Activated naive CD8-positive, alpha-beta T cell treated with anti-CD3 and anti-CD28 coated beads, Interleukin-2, amount 50 U/mL, for 24 hours (primary cell): ENCODE data around the gene PRAMEF15.
A peak's percentile ranks its signal among the peaks of the same experiment; 100 is the strongest.
"Not testable (repeated sequence)": the region's sequence is repeated elsewhere in the genome, so short reads cannot be mapped to it uniquely, and the experiment has no call there.

Experiments
- ATAC-seq: fragments of 150-1000 bp; cut with Tn5 transposase; one replicate; pipeline ENCODE4 v1.10.0; 2021
- DNase-seq: peaks from one replicate; pipeline ENCODE4 v3.0.0; 2021
- H3K27ac Mint-ChIP-seq: one replicate; pipeline ENCODE4 v1.8.0; 2021; ENCODE audit warnings: mild to moderate bottlenecking, mixed read lengths
- H3K27me3 Mint-ChIP-seq: one replicate; pipeline ENCODE4 v1.8.0; 2021; ENCODE audit warnings: mixed read lengths
- H3K36me3 Mint-ChIP-seq: one replicate; pipeline ENCODE4 v1.8.0; 2021; ENCODE audit warnings: low read depth, mixed read lengths
- H3K4me1 Mint-ChIP-seq: one replicate; pipeline ENCODE4 v1.8.0; 2021; ENCODE audit warnings: mixed read lengths
- H3K4me3 Mint-ChIP-seq: one replicate; pipeline ENCODE4 v1.8.0; 2021; ENCODE audit warnings: mild to moderate bottlenecking, moderate library complexity, mixed read lengths
- H3K9me3 Mint-ChIP-seq: one replicate; pipeline ENCODE4 v1.8.0; 2021; ENCODE audit warnings: mixed read lengths

Gene PRAMEF15

DNA sequence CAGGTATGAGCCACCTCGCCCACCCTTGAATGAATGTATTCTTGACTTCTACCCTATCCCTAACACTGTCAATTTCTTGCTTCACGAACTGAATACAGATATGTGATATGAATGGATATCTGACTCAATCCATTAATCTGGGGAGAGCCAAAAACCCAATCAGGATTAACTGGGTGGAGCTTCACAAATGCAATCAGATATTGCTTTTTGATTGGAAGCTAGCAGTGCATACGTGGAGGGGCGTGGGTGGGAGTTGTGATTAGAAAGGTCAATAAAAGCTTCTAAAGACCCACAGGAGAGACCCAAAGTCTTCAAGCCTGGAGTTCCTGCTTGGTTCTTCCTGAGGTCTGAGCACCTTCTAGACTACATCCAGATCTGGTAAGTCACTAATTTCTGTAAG is at the start of gene PRAMEF15:
Gene PRAMEF15, plus strand, starts transcription at position 301 of the 400 bp plus-strand sequence. CDS start 2,827 bp downstream, outside the sequence.
- not testable (repeated sequence) for H3K27me3 Mint-ChIP-seq, H3K36me3 Mint-ChIP-seq, H3K4me1 Mint-ChIP-seq

GRCh38 chr1:13277016-13277415 is 38.4 kb upstream of the PRAMEF15 start:
- H3K27ac Mint-ChIP-seq, H3K4me3 Mint-ChIP-seq, H3K9me3 Mint-ChIP-seq, DNase-seq, H3K4me1 Mint-ChIP-seq, H3K36me3 Mint-ChIP-seq, H3K27me3 Mint-ChIP-seq, ATAC-seq: not testable (repeated sequence)

More for the DNA sequence above, at the start of gene PRAMEF15:
- not testable (repeated sequence) for H3K27ac Mint-ChIP-seq, H3K9me3 Mint-ChIP-seq, ATAC-seq, H3K4me3 Mint-ChIP-seq, DNase-seq

DNA sequence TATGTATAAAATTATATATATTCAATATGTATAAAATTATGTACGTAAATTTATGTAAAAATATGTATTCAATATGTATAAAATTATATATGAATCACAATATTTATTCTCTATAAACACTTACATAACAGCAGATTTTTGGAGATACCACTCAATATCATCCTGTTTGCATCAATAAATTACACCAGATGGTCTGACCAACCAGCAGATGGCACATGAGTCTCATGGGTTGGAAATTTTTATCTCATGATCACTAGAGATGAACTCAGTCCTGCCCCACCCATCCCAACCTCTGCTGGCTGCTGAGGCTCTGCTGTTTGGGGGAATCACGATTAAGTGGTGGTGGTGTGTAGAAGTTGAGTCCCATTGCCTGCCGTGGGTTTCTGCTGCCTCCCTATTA is 35.8 kb upstream of the PRAMEF15 start:
- not testable (repeated sequence) for ATAC-seq, H3K4me3 Mint-ChIP-seq, H3K9me3 Mint-ChIP-seq, H3K4me1 Mint-ChIP-seq, H3K36me3 Mint-ChIP-seq, DNase-seq, H3K27ac Mint-ChIP-seq, H3K27me3 Mint-ChIP-seq

DNA sequence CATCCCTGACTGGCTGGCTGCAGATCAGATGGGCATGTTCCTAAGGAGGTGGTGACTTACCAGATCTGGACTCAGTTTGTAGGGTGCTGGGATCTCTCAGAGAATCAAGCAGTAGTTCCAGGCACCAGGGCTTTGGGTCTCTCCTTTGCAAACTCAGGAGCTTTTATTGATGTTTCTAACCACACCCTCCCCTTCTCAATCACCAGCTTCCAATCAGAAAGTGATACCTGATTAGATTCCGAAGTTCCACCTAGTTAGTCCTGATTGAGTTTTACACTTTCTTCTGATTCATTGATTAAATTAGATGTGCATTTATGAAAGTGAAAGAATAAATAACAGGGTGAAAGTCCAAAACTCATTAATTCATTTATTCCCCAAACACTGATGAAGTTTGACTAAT is 30.3 kb upstream of the PRAMEF15 start, which contains the start of gene PRAMEF8:
Gene PRAMEF8, minus strand, starts transcription at position 101 of the 400 bp plus-strand sequence. CDS start 1,046 bp downstream, outside the sequence.
- H3K4me3 Mint-ChIP-seq, ATAC-seq, H3K9me3 Mint-ChIP-seq, H3K27me3 Mint-ChIP-seq, DNase-seq, H3K4me1 Mint-ChIP-seq, H3K27ac Mint-ChIP-seq, H3K36me3 Mint-ChIP-seq: not testable (repeated sequence)

- H3K27ac Mint-ChIP-seq, H3K36me3 Mint-ChIP-seq, H3K27me3 Mint-ChIP-seq: not testable (repeated sequence)
Measured at GRCh38 chr1:13289030-13289429, 26.4 kb upstream of the PRAMEF15 start.

GRCh38 chr1:13297216-13297931 is 18.0 kb upstream of the PRAMEF15 start:
- DNase-seq, H3K27ac Mint-ChIP-seq, H3K4me1 Mint-ChIP-seq, H3K9me3 Mint-ChIP-seq, H3K27me3 Mint-ChIP-seq, H3K4me3 Mint-ChIP-seq, H3K36me3 Mint-ChIP-seq, ATAC-seq: not testable (repeated sequence)

More at GRCh38 chr1:13289030-13289429, 26.4 kb upstream of the PRAMEF15 start:
- not testable (repeated sequence) for H3K4me1 Mint-ChIP-seq, DNase-seq, ATAC-seq, H3K9me3 Mint-ChIP-seq, H3K4me3 Mint-ChIP-seq

DNA sequence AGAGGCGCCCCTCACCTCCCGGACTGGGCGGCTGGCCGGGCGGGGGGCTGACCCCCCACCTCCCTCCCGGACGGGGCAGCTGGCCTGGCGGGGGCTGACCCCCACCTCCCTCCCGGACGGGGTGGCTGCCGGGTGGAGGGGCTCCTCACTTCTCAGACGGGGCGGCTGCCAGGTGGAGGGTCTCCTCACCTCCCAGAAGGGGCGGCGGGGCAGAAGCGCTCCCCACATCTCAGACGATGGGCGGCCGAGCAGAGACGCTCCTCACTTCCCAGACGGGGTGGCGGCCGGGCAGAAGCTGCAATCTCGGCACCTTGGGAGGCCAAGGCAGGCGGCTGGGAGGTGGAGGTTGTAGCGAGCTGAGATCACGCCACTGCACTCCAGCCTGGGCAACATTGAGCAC is 16.7 kb upstream of the PRAMEF15 start:
- not testable (repeated sequence) for H3K4me3 Mint-ChIP-seq, H3K27me3 Mint-ChIP-seq, H3K27ac Mint-ChIP-seq, DNase-seq, H3K4me1 Mint-ChIP-seq, H3K36me3 Mint-ChIP-seq, H3K9me3 Mint-ChIP-seq, ATAC-seq

GRCh38 chr1:13302197-13302596 is 13.2 kb upstream of the PRAMEF15 start:
- not testable (repeated sequence) for H3K9me3 Mint-ChIP-seq, H3K4me1 Mint-ChIP-seq, DNase-seq, ATAC-seq, H3K36me3 Mint-ChIP-seq, H3K27ac Mint-ChIP-seq, H3K27me3 Mint-ChIP-seq, H3K4me3 Mint-ChIP-seq

DNA sequence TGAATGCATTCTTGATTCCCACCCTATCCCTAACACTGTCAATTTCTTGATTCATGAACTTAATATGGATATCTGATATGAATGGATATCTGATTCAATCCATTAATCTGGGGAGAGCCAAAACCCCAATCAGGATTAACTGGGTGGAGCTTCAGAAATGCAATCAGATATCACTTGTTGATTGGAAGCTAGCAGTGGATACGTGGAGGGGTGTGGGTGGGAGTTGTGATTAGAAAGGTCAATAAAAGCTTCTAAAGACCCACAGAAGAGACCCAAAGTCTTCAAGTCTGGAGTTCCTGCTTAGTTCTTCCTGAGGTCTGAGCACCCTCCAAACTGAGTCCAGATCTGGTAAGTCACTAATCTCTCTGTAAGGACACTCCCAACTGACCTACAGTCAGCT is 12.1 kb upstream of the PRAMEF15 start, which contains the start of gene PRAMEF33:
Gene PRAMEF33, plus strand, starts transcription at position 301 of the 400 bp plus-strand sequence. CDS start 2,416 bp downstream, outside the sequence.
- not testable (repeated sequence) for H3K4me1 Mint-ChIP-seq, H3K36me3 Mint-ChIP-seq, H3K9me3 Mint-ChIP-seq, H3K4me3 Mint-ChIP-seq, H3K27ac Mint-ChIP-seq, DNase-seq, H3K27me3 Mint-ChIP-seq, ATAC-seq

DNA sequence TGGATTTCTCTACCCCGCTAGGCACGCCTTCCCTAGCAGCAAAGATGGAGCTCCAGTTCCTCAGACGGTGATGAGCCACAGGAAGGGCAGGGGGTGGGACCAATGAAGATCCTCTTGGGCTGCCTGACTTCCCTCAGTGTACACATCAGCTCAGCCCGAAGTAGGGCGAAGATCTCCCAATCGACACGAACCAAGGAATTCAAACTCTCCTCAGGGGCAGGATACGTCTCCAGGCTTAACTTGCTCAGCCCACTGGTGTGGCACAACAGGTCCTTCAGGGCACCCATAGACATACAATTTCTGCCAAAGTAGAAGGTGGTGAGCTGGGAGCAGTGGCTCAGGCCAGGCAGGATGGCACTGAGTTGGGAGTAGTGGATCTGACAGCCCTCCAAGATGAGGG is 27.1 kb downstream of the PRAMEF15 start:
- H3K27ac Mint-ChIP-seq, H3K27me3 Mint-ChIP-seq, H3K4me1 Mint-ChIP-seq, H3K36me3 Mint-ChIP-seq, ATAC-seq, H3K4me3 Mint-ChIP-seq, H3K9me3 Mint-ChIP-seq, DNase-seq: not testable (repeated sequence)

DNA sequence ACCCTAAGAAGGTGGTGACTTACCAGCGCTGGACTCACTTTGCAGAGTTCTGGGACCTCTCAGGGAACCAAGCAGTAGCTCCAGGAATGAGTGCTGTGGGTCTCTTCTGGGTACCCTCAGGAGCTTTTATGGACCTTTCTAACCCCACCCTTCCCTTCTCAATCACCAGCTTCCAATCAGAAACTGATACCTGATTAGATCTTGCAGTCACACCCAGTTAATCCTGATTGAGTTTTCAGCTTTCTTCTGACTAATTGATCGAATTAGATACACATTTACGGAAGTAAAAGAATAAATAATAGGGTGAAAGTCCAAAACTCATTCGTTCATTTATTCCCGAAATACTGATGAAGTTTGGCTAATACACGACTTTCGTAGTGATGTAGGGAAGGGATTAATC is 31.7 kb downstream of the PRAMEF15 start, which contains the start of gene PRAMEF14:
Gene PRAMEF14, minus strand, starts transcription at position 101 of the 400 bp plus-strand sequence. CDS start 1,820 bp downstream, outside the sequence.
- H3K27ac Mint-ChIP-seq, ATAC-seq, H3K4me1 Mint-ChIP-seq, H3K36me3 Mint-ChIP-seq, H3K9me3 Mint-ChIP-seq, H3K4me3 Mint-ChIP-seq, DNase-seq, H3K27me3 Mint-ChIP-seq: not testable (repeated sequence)

- not testable (repeated sequence) for H3K9me3 Mint-ChIP-seq
- DNase-seq, result peak; percentile 13
Measured at GRCh38 chr1:13353476-13353875, 38.1 kb downstream of the PRAMEF15 start.

GRCh38 chr1:13354475-13354874 is 39.1 kb downstream of the PRAMEF15 start:
- ATAC-seq, H3K36me3 Mint-ChIP-seq, DNase-seq, H3K27me3 Mint-ChIP-seq, H3K27ac Mint-ChIP-seq, H3K4me3 Mint-ChIP-seq, H3K9me3 Mint-ChIP-seq, H3K4me1 Mint-ChIP-seq: not testable (repeated sequence)

More at GRCh38 chr1:13353476-13353875, 38.1 kb downstream of the PRAMEF15 start:
- H3K27ac Mint-ChIP-seq, ATAC-seq, H3K36me3 Mint-ChIP-seq, H3K27me3 Mint-ChIP-seq, H3K4me3 Mint-ChIP-seq, H3K4me1 Mint-ChIP-seq: not testable (repeated sequence)

GRCh38 chr1:13356774-13357173 is 41.4 kb downstream of the PRAMEF15 start:
- not testable (repeated sequence) for ATAC-seq, H3K4me1 Mint-ChIP-seq

DNA sequence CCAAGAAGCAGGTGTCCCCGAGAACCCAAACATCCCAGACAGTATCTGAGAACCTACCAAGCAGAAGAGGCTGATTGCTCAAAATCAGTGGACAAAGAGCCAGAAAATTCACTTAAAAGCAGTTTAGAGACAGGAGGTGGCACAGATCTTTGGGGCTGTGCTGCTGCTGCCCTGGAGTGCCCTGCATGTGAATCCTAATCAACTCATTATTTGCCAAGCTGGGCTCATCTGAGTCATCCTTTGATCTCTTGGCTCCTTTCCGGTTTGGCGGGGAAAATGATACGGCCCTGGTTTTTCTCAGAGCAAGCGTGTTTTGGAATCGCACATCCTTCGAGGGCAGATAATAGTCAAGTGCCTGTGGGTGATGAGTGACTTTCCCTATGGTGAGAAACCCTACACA is 47.0 kb downstream of the PRAMEF15 start:
- H3K4me3 Mint-ChIP-seq, H3K9me3 Mint-ChIP-seq, H3K27me3 Mint-ChIP-seq, DNase-seq, H3K27ac Mint-ChIP-seq, H3K4me1 Mint-ChIP-seq, H3K36me3 Mint-ChIP-seq, ATAC-seq: not testable (repeated sequence)

More at GRCh38 chr1:13356774-13357173, 41.4 kb downstream of the PRAMEF15 start:
- not testable (repeated sequence) for H3K4me3 Mint-ChIP-seq, H3K27me3 Mint-ChIP-seq, H3K27ac Mint-ChIP-seq, H3K36me3 Mint-ChIP-seq, H3K9me3 Mint-ChIP-seq
- peak; percentile 33 for DNase-seq
